SU-DHL-6 (cell line): Measurements from ENCODE around the gene TOMM34.

Experiments
- H2AFZ ChIP-seq: fragments of 200-600 bp; sonication (generic); 2 replicates; pipeline ENCODE4 v1.6.1; 2014; ENCODE audit warnings: low read depth, mild to moderate bottlenecking, moderate library complexity, mixed read lengths, antibody characterized with exemption, low read length; ENCODE audit not compliant: severe bottlenecking
- H3F3A ChIP-seq: fragments of 200-600 bp; shearing (Covaris generic); 2 replicates; pipeline ENCODE4 v1.6.0; 2016; ENCODE audit warnings: antibody characterized with exemption, mild to moderate bottlenecking; ENCODE audit not compliant: insufficient read depth
- H3K27ac ChIP-seq: fragments of 200-600 bp; sonication (generic); 2 replicates; pipeline ENCODE4 v1.5.1; 2016; ENCODE audit warnings: low read depth, mild to moderate bottlenecking, low read length, moderate library complexity, mixed read lengths
- H3K27me3 ChIP-seq: fragments of 200-600 bp; sonication (generic), shearing (Covaris generic); 2 replicates; pipeline ENCODE4 v1.6.0; 2014; ENCODE audit warnings: mild to moderate bottlenecking, low read length
- H3K36me3 ChIP-seq: fragments of 200-600 bp; sonication (generic); 2 replicates; pipeline ENCODE4 v1.6.1; 2014; ENCODE audit warnings: mild to moderate bottlenecking, low read length, mixed read lengths
- H3K4me2 ChIP-seq: fragments of 300-600, 200-600 bp; shearing (Covaris generic), sonication (generic); 2 replicates; pipeline ENCODE4 v1.6.0; 2014; ENCODE audit warnings: low read length, low read depth, mild to moderate bottlenecking; ENCODE audit not compliant: poor library complexity, severe bottlenecking
- H3K4me3 ChIP-seq: fragments of 200-600 bp; sonication (generic); 2 replicates; pipeline ENCODE4 v1.5.1; 2014; ENCODE audit warnings: antibody characterized with exemption, low read length, mild to moderate bottlenecking, mixed read lengths; ENCODE audit not compliant: insufficient read depth, poor library complexity, severe bottlenecking
- H3K79me2 ChIP-seq: fragments of 200-600 bp; sonication (generic); 2 replicates; pipeline ENCODE4 v1.6.1; 2014; ENCODE audit warnings: mild to moderate bottlenecking, low read length, moderate library complexity; ENCODE audit not compliant: insufficient read depth
- H3K9ac ChIP-seq: fragments of 200-600 bp; sonication (generic); 2 replicates; pipeline ENCODE4 v1.7.0; 2014; ENCODE audit warnings: mild to moderate bottlenecking, low read length
- H3K9me2 ChIP-seq: fragments of 200-600 bp; sonication (generic); replicated peaks from 2 replicates; pipeline ENCODE4 v1.6.1; 2014; ENCODE audit warnings: low read length; ENCODE audit not compliant: insufficient read depth
- H3K9me3 ChIP-seq: fragments of 200-600 bp; sonication (generic); 2 replicates; pipeline ENCODE4 v1.6.1; 2014; ENCODE audit warnings: low read length, mixed read lengths; ENCODE audit not compliant: insufficient read depth
- H4K20me1 ChIP-seq: fragments of 200-600 bp; sonication (generic); 2 replicates; pipeline ENCODE4 v1.6.1; 2014; ENCODE audit warnings: low read depth, mild to moderate bottlenecking, antibody characterized with exemption, low read length, moderate library complexity, mixed read lengths
- CTCF ChIP-seq: fragments of 200-600 bp; sonication (generic); IDR thresholded peaks from one replicate; pipeline ENCODE4 v1.5.1; 2017; ENCODE audit warnings: antibody characterized with exemption, mild to moderate bottlenecking, low read length, moderate library complexity; ENCODE audit not compliant: insufficient read depth, poor library complexity, severe bottlenecking
- EZH2phosphoT487 ChIP-seq: fragments of 200-600 bp; sonication (generic), shearing (Covaris generic); conservative IDR thresholded peaks from 2 replicates; pipeline ENCODE4 v1.6.1; 2018; ENCODE audit warnings: mild to moderate bottlenecking, antibody characterized with exemption, low read length, moderate library complexity, mixed read lengths

The TOMM34 gene

GRCh38 chr20:44941120-44941691 lies 19.0 kb downstream of the TOMM34 start:
- no peak overlapping the region for H2AFZ ChIP-seq
- no peaks in the 10 kb centered on the region for H3K79me2 ChIP-seq
- no peak overlapping the region for H3K4me3 ChIP-seq
- H3K9me3 ChIP-seq, result no peaks in the 10 kb centered on the region
- H3K9me2 ChIP-seq, result no peaks in the 10 kb centered on the region
- no peak overlapping the region for H3K9ac ChIP-seq
- H3K27ac ChIP-seq, result no peak overlapping the region
- no peaks in the 10 kb centered on the region for H3K27me3 ChIP-seq
- no peak overlapping the region for H3K4me2 ChIP-seq
- no peaks in the 10 kb centered on the region; the same call in 1 of the 2 replicates for H3F3A ChIP-seq
- no peak for TF ChIP-seq CTCF
- TF ChIP-seq EZH2phosphoT487, result no peak
- peaks cover 13% of the 10 kb centered on the region; the same call in 1 of the 2 replicates for H3K36me3 ChIP-seq
- H4K20me1 ChIP-seq, result no peaks in the 10 kb centered on the region

GRCh38 chr20:44938637-44939036 lies 21.6 kb downstream of the TOMM34 start:
- no peaks in the 10 kb centered on the region; the same call in 1 of the 2 replicates for H3F3A ChIP-seq
- H2AFZ ChIP-seq, result no peak overlapping the region
- no peak for TF ChIP-seq EZH2phosphoT487
- no peak for TF ChIP-seq CTCF
- no peaks in the 10 kb centered on the region for H3K9me3 ChIP-seq
- no peak overlapping the region for H3K4me2 ChIP-seq
- no peaks in the 10 kb centered on the region for H3K79me2 ChIP-seq
- no peak overlapping the region for H3K27ac ChIP-seq
- H4K20me1 ChIP-seq, result no peaks in the 10 kb centered on the region
- H3K9ac ChIP-seq, result no peak overlapping the region
- no peaks in the 10 kb centered on the region for H3K27me3 ChIP-seq
- no peaks in the 10 kb centered on the region for H3K9me2 ChIP-seq
- H3K4me3 ChIP-seq, result no peak overlapping the region
- 0 out of 2 replicates have a peak, but pooled peaks cover 3% of the 10 kb centered on the region for H3K36me3 ChIP-seq

- Histone ChIP-seq H3K9me2 (no peaks in the 10 kb centered on the region), H4K20me1 (no peaks in the 10 kb centered on the region), H3K27ac (no peak overlapping the region), H3F3A (no peaks in the 10 kb centered on the region), H3K27me3 (no peaks in the 10 kb centered on the region), H3K9ac (no peak overlapping the region), H3K79me2 (no peaks in the 10 kb centered on the region), H3K4me2 (no peak overlapping the region), H3K36me3 (no peaks in the 10 kb centered on the region), H3K9me3 (no peaks in the 10 kb centered on the region), H3K4me3 (no peak overlapping the region), H2AFZ (no peak overlapping the region)
- TF ChIP-seq CTCF (no peak), EZH2phosphoT487 (no peak)
Observed at GRCh38 chr20:44936510-44936909, 23.7 kb downstream of the TOMM34 start.
